ENCODE data around the gene TRPM4.

Gene TRPM4

DNA sequence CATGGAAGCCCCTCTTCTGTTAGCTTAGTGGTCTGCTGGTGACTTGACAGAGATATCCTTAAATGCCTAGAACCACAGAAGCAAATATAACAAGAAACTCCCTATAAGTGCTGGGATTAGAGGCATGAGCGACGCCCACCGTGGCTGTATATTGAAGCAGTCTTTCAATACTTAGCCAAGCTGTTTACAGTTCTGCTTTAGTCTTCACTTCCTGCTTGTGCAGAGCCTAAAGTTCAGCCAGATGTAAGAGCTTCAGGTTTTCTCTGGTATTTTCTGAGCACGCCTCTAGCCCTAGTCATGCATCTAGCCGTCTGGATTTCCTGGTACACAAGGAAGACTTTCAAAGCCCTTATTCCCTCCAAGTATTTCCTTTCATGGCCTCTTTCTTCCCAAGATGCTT, 28.5 kb downstream of the TRPM4 start:
- CTCF ChIA-PET = interaction anchor here (5.0 kb wide), 1 partner anchor 12 kb away, joined by 27 read pairs; no protein-coding TSS in a partner anchor
- POLR2A ChIA-PET = interaction anchor here (0.6 kb wide), 1 partner anchor 9 kb away, joined by 5 read pairs; no protein-coding TSS in a partner anchor
- TF ChIP-seq, protein P1, sequence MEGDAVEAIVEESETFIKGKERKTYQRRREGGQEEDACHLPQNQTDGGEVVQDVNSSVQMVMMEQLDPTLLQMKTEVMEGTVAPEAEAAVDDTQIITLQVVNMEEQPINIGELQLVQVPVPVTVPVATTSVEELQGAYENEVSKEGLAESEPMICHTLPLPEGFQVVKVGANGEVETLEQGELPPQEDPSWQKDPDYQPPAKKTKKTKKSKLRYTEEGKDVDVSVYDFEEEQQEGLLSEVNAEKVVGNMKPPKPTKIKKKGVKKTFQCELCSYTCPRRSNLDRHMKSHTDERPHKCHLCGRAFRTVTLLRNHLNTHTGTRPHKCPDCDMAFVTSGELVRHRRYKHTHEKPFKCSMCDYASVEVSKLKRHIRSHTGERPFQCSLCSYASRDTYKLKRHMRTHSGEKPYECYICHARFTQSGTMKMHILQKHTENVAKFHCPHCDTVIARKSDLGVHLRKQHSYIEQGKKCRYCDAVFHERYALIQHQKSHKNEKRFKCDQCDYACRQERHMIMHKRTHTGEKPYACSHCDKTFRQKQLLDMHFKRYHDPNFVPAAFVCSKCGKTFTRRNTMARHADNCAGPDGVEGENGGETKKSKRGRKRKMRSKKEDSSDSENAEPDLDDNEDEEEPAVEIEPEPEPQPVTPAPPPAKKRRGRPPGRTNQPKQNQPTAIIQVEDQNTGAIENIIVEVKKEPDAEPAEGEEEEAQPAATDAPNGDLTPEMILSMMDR (IDR thresholded peaks at IDR 0.05; ENCODE audit: control extremely low read depth, extremely low read depth, low read depth, missing control alignments) = no peak
- DNase-seq (ENCODE audit: extremely low spot score) = no peak

DNA sequence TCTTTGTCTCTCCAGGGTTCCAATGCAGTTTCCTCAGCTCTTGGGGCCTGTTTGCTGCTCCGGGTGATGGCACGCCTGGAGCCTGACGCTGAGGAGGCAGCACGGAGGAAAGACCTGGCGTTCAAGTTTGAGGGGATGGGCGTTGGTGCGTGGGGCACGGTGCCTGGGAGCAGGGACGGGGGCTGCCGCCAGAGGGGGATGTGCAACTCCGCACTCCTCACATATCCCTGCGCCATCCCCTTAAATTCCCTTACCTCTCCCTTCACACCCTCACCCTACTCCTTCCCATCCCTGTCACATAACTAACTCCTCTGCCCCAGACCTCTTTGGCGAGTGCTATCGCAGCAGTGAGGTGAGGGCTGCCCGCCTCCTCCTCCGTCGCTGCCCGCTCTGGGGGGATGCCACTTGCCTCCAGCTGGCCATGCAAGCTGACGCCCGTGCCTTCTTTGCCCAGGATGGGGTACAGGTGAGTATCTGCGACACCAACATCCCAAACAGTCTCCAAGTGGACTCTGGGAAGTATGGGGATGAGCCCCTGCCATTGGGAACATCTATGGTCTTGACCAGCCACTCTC, 31.1 kb downstream of the TRPM4 start:
- ChIA-PET CTCF (interaction anchor here (1.0 to 5.0 kb wide), 2 partner anchors 9 to 20 kb away, joined by 3 to 27 read pairs; no protein-coding TSS in a partner anchor), POLR2A (no interaction called here)
- TF ChIP-seq, protein P1 (IDR thresholded peaks at IDR 0.05; ENCODE audit: control extremely low read depth, extremely low read depth, low read depth, missing control alignments) = no peak
- no peak for DNase-seq (ENCODE audit: extremely low spot score)

DNA sequence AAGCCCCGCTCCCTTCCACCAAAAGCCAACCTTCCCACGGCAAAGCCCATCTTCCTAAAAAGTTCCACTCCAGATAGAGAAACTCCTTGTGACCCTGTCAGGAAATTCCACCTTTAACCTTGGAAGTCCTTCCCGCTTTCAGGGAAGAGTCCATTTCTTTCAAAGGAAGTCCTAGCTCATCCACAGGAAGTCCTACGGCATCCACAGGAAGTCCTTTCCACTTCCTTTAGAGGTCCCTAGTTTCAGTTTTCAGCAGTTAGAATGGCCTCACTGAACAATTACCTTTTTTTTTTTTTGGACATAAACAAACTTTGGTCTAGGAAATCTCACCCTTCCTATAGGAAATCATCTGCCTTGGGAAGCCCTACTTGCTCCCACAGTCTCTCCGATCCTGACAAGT, 31.7 kb downstream of the TRPM4 start:
- DNase-seq (ENCODE audit: extremely low spot score) = no peak
- ChIA-PET POLR2A (no interaction called here), CTCF (interaction anchor here (0.7 to 1.5 kb wide), 2 partner anchors 9 to 91 kb away, joined by 3 to 6 read pairs; no protein-coding TSS in a partner anchor)
- TF ChIP-seq, protein P1 (IDR thresholded peaks at IDR 0.05; ENCODE audit: control extremely low read depth, extremely low read depth, low read depth, missing control alignments) = no peak

DNA sequence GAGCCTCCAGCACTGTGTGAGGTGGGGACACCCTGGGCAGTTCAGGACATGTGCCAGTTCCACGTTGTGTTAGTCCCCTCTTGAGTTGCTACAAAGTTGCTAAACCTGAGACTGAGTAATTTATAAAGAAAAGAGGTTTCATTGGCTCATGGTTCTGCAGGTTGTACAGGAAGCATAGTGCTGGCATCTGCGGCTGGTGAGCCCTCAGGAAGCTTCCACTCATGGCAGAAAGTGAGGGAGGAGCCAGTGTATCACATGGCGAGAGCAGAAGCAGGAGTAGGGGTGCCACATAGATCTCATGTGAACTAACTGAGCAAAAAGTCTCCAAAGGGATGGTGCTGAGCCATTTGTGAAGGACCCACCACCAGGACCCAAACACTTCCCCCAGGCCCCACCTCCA, 33.2 kb downstream of the TRPM4 start:
- CTCF ChIA-PET = no interaction called here
- POLR2A ChIA-PET = no interaction called here
- DNase-seq (ENCODE audit: extremely low spot score) = no peak
- TF ChIP-seq, protein P1 (IDR thresholded peaks at IDR 0.05; ENCODE audit: control extremely low read depth, extremely low read depth, low read depth, missing control alignments) = no peak

DNA sequence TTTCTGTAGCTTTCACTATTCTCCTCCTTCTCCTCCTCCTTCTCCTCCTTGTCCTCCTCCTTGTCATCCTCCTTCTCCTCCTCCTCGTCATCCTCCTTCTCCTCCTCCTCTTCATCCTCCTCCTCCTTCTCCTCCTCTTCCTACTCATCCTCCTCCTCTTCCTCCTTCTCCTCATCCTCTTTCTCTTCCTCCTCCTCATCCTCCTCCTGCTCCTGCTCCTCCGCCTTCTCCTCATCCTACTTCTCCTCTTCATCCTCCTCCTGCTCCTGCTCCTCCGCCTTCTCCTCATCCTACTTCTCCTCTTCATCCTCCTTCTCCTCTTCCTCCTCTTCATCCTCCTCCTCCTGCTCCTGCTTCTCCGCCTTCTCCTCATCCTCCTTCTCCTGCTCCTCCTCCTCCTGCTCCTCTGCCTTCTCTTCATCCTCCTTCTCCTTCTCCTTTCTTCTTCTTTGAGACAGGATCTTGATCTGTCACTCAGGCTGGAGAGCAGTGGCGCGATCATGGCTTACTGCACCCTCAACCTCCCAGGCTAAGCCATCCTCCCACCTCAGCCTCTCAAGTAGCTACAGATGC, 36.3 kb downstream of the TRPM4 start:
- DNase-seq (ENCODE audit: extremely low spot score) = no peak
- CTCF ChIA-PET = interaction anchor here (0.9 kb wide), 1 partner anchor 96 kb away, joined by 3 read pairs; no protein-coding TSS in a partner anchor
- TF ChIP-seq, protein P1 (IDR thresholded peaks at IDR 0.05; ENCODE audit: control extremely low read depth, extremely low read depth, low read depth, missing control alignments) = no peak
- POLR2A ChIA-PET = no interaction called here

DNA sequence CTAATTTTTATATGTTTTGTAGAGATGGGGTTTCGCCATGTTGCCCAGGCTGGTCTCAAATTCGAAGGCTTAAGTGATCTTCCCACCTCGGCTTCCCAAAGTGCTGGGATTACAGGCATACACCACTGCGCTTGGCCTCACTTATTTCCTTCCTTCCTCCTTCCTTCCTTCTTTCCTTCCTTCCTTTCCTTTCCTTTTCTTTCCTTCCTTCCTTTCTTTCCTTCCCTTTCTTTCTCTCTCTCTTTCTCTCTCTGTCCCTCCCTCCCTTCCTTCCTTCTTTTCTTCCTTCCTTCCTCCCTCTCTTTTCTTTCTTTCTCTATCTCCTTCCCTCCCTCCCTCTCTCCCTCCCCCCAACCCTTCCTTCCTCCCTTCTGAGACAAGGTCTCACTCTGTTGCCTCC, 36.8 kb downstream of the TRPM4 start:
- ChIA-PET POLR2A (no interaction called here), CTCF (interaction anchor here (0.9 kb wide), 1 partner anchor 96 kb away, joined by 3 read pairs; no protein-coding TSS in a partner anchor)
- DNase-seq (ENCODE audit: extremely low spot score) = no peak
- TF ChIP-seq, protein P1 (IDR thresholded peaks at IDR 0.05; ENCODE audit: control extremely low read depth, extremely low read depth, low read depth, missing control alignments) = no peak
